NT2/D1 (cell line): ENCODE measurements around the gene ZBTB44.

ENCODE experiments used
- SUZ12 ChIP-seq: IDR thresholded peaks from 2 replicates; pipeline ENCODE4 v1.6.1; 2011; ENCODE audit not compliant: insufficient read length, insufficient read depth; ENCODE audit errors: extremely low read depth
- YY1 ChIP-seq: IDR thresholded peaks from 2 replicates; pipeline ENCODE4 v1.6.1; 2011; ENCODE audit not compliant: insufficient read length, insufficient read depth
- ZNF274 ChIP-seq: IDR thresholded peaks from 2 replicates; pipeline ENCODE4 v1.6.1; 2011; ENCODE audit warnings: mild to moderate bottlenecking, low read depth, low read length

GRCh38 chr11:130190371-130190881, 124.3 kb downstream of the ZBTB44 start:
- TF ChIP-seq YY1 (no peak), ZNF274 (no peak), SUZ12 (no peak)
